ENCODE results near the gene KRR1.

DNA sequence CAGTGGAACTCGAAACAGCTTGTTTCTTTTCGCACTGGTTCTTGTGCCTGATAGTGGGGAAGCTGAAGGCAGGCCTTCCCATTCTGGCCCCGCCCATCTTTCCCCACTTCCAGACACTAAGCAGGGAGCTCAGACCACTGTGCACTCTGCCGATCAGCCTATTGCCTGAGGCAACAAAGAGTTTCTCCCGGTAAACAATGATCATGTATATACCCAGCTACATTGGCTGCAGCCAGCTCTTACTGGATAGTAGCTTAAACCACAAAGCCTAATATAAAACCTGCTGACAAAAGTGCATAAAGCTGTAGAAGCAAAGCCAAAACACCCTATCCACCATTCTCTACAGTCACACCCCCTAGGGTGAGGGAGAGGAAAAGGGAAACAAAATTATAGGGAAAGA lies 55.6 kb downstream of the KRR1 start:
- TF ChIP-seq POLR2A (IDR thresholded peaks at IDR 0.05), result no peak
- TF ChIP-seq, protein P1, sequence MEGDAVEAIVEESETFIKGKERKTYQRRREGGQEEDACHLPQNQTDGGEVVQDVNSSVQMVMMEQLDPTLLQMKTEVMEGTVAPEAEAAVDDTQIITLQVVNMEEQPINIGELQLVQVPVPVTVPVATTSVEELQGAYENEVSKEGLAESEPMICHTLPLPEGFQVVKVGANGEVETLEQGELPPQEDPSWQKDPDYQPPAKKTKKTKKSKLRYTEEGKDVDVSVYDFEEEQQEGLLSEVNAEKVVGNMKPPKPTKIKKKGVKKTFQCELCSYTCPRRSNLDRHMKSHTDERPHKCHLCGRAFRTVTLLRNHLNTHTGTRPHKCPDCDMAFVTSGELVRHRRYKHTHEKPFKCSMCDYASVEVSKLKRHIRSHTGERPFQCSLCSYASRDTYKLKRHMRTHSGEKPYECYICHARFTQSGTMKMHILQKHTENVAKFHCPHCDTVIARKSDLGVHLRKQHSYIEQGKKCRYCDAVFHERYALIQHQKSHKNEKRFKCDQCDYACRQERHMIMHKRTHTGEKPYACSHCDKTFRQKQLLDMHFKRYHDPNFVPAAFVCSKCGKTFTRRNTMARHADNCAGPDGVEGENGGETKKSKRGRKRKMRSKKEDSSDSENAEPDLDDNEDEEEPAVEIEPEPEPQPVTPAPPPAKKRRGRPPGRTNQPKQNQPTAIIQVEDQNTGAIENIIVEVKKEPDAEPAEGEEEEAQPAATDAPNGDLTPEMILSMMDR (IDR thresholded peaks at IDR 0.05), result no peak
